ENCODE data around the gene SLC25A3. TPM values are rescaled to one million over a fixed set of nuclear protein-coding genes. Genes with fewer than 3 reads are reported as not detected.

The SLC25A3 gene
- polyA plus RNA-seq, 1 of the 3 experiments (the other 2 are of a cell fraction) = 470 TPM

DNA sequence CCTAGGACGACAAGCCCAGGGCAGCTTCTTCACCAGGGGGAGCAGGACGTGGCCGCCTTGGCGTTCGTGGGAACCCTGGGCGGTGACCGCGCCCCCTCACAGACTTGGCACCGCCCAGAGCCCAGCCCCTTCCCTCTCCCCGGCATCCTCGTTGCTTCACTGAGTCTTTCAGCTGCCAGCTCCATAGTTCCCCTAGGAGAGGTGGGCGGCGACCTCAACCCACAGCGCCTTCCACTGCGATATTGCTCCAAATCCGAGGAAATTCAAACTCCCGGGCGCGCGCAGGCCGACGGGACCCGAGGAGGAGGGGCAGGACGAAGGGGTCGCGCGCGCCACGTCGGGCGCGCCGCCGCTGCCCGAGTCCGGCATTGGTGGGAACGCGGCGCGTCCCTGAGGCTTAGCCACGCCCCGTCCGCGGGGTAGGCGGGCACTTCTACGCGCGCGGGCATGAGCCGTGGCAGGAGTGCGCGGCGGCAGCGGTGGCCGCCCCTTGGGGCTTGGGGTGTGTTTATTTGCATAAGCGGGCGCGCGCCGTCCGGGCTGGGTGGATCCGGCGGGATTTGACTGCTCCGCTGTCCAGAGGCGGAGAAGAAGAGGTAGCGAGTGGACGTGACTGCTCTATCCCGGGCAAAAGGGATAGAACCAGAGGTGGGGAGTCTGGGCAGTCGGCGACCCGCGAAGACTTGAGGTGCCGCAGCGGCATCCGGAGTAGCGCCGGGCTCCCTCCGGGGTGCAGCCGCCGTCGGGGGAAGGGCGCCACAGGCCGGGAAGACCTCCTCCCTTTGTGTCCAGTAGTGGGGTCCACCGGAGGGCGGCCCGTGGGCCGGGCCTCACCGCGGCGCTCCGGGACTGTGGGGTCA is 51.5 kb downstream of the SLC25A3 start, which contains the start of the genes APAF1 and IKBIP (continued):
- TF ChIP-seq REST (IDR thresholded peaks at IDR 0.05; ENCODE audit: low read depth, low read length) (0 out of 2 replicates have a peak, but pooled peaks have one; percentile 50), NRF1 (IDR thresholded peaks at IDR 0.05; ENCODE audit: low read depth, low read length) (peak; percentile 49; the same call in 1 of the 2 replicates), GABPA (IDR thresholded peaks at IDR 0.05; ENCODE audit: low read depth) (no peak), POLR2AphosphoS5 (IDR thresholded peaks at IDR 0.05; ENCODE audit: low read depth, low read length) (peak; percentile 84), FOSL2 (IDR thresholded peaks at IDR 0.05; ENCODE audit: borderline replicate concordance, low read depth) (no peak), MEF2A (IDR thresholded peaks at IDR 0.05; ENCODE audit: borderline replicate concordance, low read depth) (no peak), TEAD4 (IDR thresholded peaks at IDR 0.05; ENCODE audit: borderline replicate concordance, insufficient read depth) (no peak)
- TF ChIP-seq, protein P1, sequence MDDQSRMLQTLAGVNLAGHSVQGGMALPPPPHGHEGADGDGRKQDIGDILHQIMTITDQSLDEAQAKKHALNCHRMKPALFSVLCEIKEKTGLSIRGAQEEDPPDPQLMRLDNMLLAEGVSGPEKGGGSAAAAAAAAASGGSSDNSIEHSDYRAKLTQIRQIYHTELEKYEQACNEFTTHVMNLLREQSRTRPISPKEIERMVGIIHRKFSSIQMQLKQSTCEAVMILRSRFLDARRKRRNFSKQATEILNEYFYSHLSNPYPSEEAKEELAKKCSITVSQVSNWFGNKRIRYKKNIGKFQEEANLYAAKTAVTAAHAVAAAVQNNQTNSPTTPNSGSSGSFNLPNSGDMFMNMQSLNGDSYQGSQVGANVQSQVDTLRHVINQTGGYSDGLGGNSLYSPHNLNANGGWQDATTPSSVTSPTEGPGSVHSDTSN (IDR thresholded peaks at IDR 0.05) = no peak; the same call in 1 of the 2 replicates

DNA sequence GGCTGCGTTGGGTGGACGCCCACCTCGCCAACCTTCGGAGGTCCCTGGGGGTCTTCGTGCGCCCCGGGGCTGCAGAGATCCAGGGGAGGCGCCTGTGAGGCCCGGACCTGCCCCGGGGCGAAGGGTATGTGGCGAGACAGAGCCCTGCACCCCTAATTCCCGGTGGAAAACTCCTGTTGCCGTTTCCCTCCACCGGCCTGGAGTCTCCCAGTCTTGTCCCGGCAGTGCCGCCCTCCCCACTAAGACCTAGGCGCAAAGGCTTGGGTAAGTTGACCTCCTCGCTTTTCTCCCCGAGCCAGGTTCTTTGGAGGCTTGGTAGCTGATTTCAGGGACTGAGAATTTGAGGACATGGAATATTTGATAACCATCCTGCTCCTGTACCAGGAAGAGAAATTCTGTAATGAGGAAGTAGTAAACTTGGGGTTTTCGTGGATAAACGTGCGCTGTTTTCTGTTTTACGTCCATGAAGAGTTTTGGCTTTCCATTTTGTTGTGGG is 52.1 kb downstream of the SLC25A3 start:
- no peak for DNase-seq
- no peaks in the 10 kb centered on the region for H3K9me3 ChIP-seq
- peak overlapping the region; percentile 63 to 97 for H3K27ac ChIP-seq (ENCODE audit: low read depth in 2 of 2, low read length in 1 of 2)
- peaks cover 17 to 34% of the 10 kb centered on the region in 2 experiments for H3K36me3 ChIP-seq (replicated peaks in 1 of 2; ENCODE audit: control insufficient read depth in 1 of 2, insufficient read depth in 2 of 2, low read length in 1 of 2)
- peaks cover 20% of the 10 kb centered on the region; the same call in 1 of the 2 replicates for H4K20me1 ChIP-seq (ENCODE audit: insufficient read depth)
- H3K4me2 ChIP-seq = peak overlapping the region; percentile 85
- no peaks in the 10 kb centered on the region for H3K9me2 ChIP-seq
- H3K4me3 ChIP-seq (ENCODE audit: low read depth in 2 of 2, low read length in 1 of 2) = peak overlapping the region; percentile 79
- ChIA-PET CTCF (interaction anchor here (1.0 to 3.8 kb wide), 4 partner anchors 9 to 95 kb away, joined by 3 to 20 read pairs (median 3); no protein-coding TSS in a partner anchor), POLR2A (no interaction called here)
- WGBS (ENCODE audit: low lambda C conversion rate) = 2% methylated on average over 14 of the region's 24 CpGs
- H3K4me1 ChIP-seq (ENCODE audit: control insufficient read depth in 1 of 2, insufficient read depth in 2 of 2, low read depth in 1 of 2, low read length in 1 of 2) = peaks cover 2 to 12% of the 10 kb centered on the region in 2 experiments; a peak in 3 of 4 replicates
- H3K9ac ChIP-seq = peak overlapping the region; percentile 94
- TF ChIP-seq TCF12 (IDR thresholded peaks at IDR 0.05) = no peak
- no peak for TF ChIP-seq FOXJ3 (CRISPR knock-in tag; IDR thresholded peaks at IDR 0.05)
- TF ChIP-seq MXI1 (IDR thresholded peaks at IDR 0.05; ENCODE audit: low read depth, low read length) = peak; percentile 31; the same call in 1 of the 2 replicates
- TF ChIP-seq MEF2A (IDR thresholded peaks at IDR 0.05; ENCODE audit: borderline replicate concordance, low read depth) = no peak
- TF ChIP-seq, protein P2, sequence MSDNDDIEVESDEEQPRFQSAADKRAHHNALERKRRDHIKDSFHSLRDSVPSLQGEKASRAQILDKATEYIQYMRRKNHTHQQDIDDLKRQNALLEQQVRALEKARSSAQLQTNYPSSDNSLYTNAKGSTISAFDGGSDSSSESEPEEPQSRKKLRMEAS (IDR thresholded peaks at IDR 0.05; ENCODE audit: low read depth) = no peak
- TF ChIP-seq CHD2 (IDR thresholded peaks at IDR 0.05; ENCODE audit: low read length, partially characterized antibody) = no peak
- no peak for TF ChIP-seq RFX5 (IDR thresholded peaks at IDR 0.05; ENCODE audit: low read length)
- no peak for TF ChIP-seq TAF1 (IDR thresholded peaks at IDR 0.05; ENCODE audit: borderline replicate concordance, low read depth, low read length)
- no peak for TF ChIP-seq RAD21 (IDR thresholded peaks at IDR 0.05; ENCODE audit: low read length)
- H3K79me2 ChIP-seq (ENCODE audit: insufficient read depth) = peaks cover 88% of the 10 kb centered on the region
- H3F3A ChIP-seq (replicated peaks; ENCODE audit: insufficient read depth) = peaks cover 17% of the 10 kb centered on the region
- peak overlapping the region; percentile 88 for H2AFZ ChIP-seq (ENCODE audit: low read depth)
- H3K27me3 ChIP-seq (ENCODE audit: insufficient read depth) = no peaks in the 10 kb centered on the region

All from SK-N-SH (cell line).